CD4-positive, alpha-beta T cell (primary cell): ENCODE data around the gene ZEB1. TPM values are rescaled to one million over a fixed set of nuclear protein-coding genes. Genes with fewer than 3 reads are reported as not detected.

Experiments used
- ATAC-seq: fragments of 200-7000 bp; cut with Tn5 transposase; one replicate; pipeline ENCODE4 v1.10.0; 2022; ENCODE audit warnings: mild to moderate bottlenecking; ENCODE audit not compliant: poor library complexity
- CTCF ChIA-PET: fragments of 350-600 bp; sonication (Branson Sonifier 250); formaldehyde crosslinking; loops from one replicate; lab custom pipeline; 2021; ENCODE audit warnings: antibody characterized with exemption, inconsistent platforms; lab: Charles Lee
- POLR2A ChIA-PET: fragments of 350-600 bp; sonication (Branson Sonifier 250); formaldehyde crosslinking; loops from one replicate; lab custom pipeline; 2021; ENCODE audit warnings: antibody characterized with exemption, inconsistent platforms; lab: Charles Lee
- DNase-seq, 14 experiments: peaks; one replicate each; pipeline ENCODE4 v3.0.0-alpha.2; 2013 to 2020; ENCODE audit warnings: mixed read lengths in 2 of 14
- H3K27ac ChIP-seq, 2 donors: one replicate each; pipeline versions ENCODE4 v1.5.1 to v1.7.0; 2013; ENCODE audit warnings: low read length in 2 of 2, low read depth in 1 of 2, mild to moderate bottlenecking in 1 of 2
- H3K27me3 ChIP-seq, 2 experiments: 1 replicate in 1 of 2; 2 replicates in 1 of 2; pipeline versions ENCODE4 v1.6.1 to v1.7.0; 2013; ENCODE audit warnings: low read length in 2 of 2, control low read depth in 1 of 2, mild to moderate bottlenecking in 1 of 2, moderate library complexity in 1 of 2; ENCODE audit not compliant: insufficient read depth in 2 of 2, control insufficient read depth in 1 of 2
- H3K36me3 ChIP-seq: one replicate; pipeline ENCODE4 v1.6.1; 2013; ENCODE audit warnings: low read length, control low read depth; ENCODE audit not compliant: insufficient read depth
- H3K4me1 ChIP-seq: one replicate; pipeline ENCODE4 v1.6.1; 2013; ENCODE audit warnings: low read length, control low read depth; ENCODE audit not compliant: insufficient read depth
- H3K4me3 ChIP-seq: one replicate; pipeline ENCODE4 v1.5.1; 2013; ENCODE audit warnings: mild to moderate bottlenecking, low read length, moderate library complexity
- H3K9me3 ChIP-seq, 2 experiments: 1 replicate in 1 of 2; 2 replicates in 1 of 2; pipeline versions ENCODE4 v1.6.1 to v1.7.0; 2013; ENCODE audit warnings: low read length in 2 of 2, mild to moderate bottlenecking in 2 of 2, control low read depth in 1 of 2, moderate library complexity in 1 of 2; ENCODE audit not compliant: control insufficient read depth in 1 of 2, insufficient read depth in 1 of 2
- H3K27ac Mint-ChIP-seq: one replicate; pipeline ENCODE4 v1.8.0; 2020; ENCODE audit warnings: mixed read lengths
- H3K27me3 Mint-ChIP-seq: one replicate; pipeline ENCODE4 v1.8.0; 2021; ENCODE audit warnings: mixed read lengths
- H3K36me3 Mint-ChIP-seq: one replicate; pipeline ENCODE4 v1.8.0; 2021; ENCODE audit warnings: low read depth, mixed read lengths
- H3K4me1 Mint-ChIP-seq: one replicate; pipeline ENCODE4 v1.8.0; 2021; ENCODE audit warnings: low read depth, mixed read lengths
- H3K4me3 Mint-ChIP-seq: one replicate; pipeline ENCODE4 v1.8.0; 2020; ENCODE audit warnings: mild to moderate bottlenecking, mixed read lengths
- H3K9me3 Mint-ChIP-seq: one replicate; pipeline ENCODE4 v1.8.0; 2020; ENCODE audit warnings: mixed read lengths
- intact Hi-C, 2 experiments: fragments of 100-400 bp; cut with DNase I in 1 of 2; cut with micrococcal nuclease in 1 of 2; formaldehyde crosslinking; loops; one replicate each; pipeline versions ENCODE4 v1.15.1 to v1.9.0; 2023 to 2025; cut with DNase I, micrococcal nuclease
- total RNA-seq, 174 experiments: library from RNA in 2 of 174; stranded (reverse) in 2 of 174; gene quantifications; one replicate each; pipeline ENCODE4 v1.2.3 and lab custom pipeline; 2021 to 2026
- TF ChIP-seq, protein P1 (sequence below): fragments of 200-600 bp; IDR thresholded peaks from one replicate; pipeline ENCODE4 v1.8.0; 2022; ENCODE audit warnings: antibody characterized with exemption, mild to moderate bottlenecking

ZEB1 gene
- total RNA-seq, 2 experiments from 2014 or later, result 132 to 134 TPM

DNA sequence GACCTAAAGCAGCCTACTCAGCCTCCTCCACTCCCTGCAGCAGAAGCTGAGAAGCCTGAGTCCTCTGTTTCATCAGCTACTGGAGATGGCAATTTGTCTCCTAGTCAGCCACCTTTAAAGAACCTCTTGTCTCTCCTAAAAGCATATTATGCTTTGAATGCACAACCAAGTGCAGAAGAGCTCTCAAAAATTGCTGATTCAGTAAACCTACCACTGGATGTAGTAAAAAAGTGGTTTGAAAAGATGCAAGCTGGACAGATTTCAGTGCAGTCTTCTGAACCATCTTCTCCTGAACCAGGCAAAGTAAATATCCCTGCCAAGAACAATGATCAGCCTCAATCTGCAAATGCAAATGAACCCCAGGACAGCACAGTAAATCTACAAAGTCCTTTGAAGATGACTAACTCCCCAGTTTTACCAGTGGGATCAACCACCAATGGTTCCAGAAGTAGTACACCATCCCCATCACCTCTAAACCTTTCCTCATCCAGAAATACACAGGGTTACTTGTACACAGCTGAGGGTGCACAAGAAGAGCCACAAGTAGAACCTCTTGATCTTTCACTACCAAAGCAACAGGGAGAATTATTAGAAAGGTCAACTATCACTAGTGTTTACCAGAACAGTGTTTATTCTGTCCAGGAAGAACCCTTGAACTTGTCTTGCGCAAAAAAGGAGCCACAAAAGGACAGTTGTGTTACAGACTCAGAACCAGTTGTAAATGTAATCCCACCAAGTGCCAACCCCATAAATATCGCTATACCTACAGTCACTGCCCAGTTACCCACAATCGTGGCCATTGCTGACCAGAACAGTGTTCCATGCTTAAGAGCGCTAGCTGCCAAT lies 202.2 kb downstream of the ZEB1 start:
- DNase-seq (no peak), ATAC-seq (no peak)
- Histone ChIP-seq H3K9me3 (no peaks in the 10 kb centered on the region), H3K27ac (no peak overlapping the region), H3K4me1 (no peaks in the 10 kb centered on the region), H3K27me3 (no peaks in the 10 kb centered on the region), H3K36me3 (peaks cover 70% of the 10 kb centered on the region), H3K4me3 (no peak overlapping the region)
- Mint-ChIP-seq H3K36me3 (peaks cover 88% of the 10 kb centered on the region), H3K4me1 (no peaks in the 10 kb centered on the region), H3K9me3 (no peaks in the 10 kb centered on the region), H3K4me3 (no peak overlapping the region), H3K27ac (no peak overlapping the region), H3K27me3 (no peaks in the 10 kb centered on the region)
- TF ChIP-seq, protein P1, sequence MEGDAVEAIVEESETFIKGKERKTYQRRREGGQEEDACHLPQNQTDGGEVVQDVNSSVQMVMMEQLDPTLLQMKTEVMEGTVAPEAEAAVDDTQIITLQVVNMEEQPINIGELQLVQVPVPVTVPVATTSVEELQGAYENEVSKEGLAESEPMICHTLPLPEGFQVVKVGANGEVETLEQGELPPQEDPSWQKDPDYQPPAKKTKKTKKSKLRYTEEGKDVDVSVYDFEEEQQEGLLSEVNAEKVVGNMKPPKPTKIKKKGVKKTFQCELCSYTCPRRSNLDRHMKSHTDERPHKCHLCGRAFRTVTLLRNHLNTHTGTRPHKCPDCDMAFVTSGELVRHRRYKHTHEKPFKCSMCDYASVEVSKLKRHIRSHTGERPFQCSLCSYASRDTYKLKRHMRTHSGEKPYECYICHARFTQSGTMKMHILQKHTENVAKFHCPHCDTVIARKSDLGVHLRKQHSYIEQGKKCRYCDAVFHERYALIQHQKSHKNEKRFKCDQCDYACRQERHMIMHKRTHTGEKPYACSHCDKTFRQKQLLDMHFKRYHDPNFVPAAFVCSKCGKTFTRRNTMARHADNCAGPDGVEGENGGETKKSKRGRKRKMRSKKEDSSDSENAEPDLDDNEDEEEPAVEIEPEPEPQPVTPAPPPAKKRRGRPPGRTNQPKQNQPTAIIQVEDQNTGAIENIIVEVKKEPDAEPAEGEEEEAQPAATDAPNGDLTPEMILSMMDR, result no peak
- CTCF ChIA-PET, result no interaction called here
- intact Hi-C loops, result no loop called here
- POLR2A ChIA-PET, result no interaction called here

DNA sequence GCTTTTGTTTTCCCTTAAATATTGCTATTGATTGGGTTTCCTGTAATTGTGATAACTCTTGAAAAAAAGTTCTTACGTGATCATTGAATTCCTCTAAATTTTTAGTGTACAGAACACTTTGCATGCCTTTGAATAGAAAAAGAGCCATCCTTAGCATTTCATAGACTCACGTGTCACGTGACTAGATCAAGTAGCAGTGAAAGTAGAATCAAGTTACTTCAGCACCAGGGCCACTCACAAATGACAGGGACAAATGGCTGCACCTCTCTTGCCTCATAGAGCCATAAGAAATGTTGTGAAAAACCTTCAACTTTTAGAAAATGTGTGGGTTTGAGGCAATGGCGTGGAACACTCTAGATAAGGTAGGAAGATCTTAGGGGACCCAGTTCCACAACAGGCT lies 203.8 kb downstream of the ZEB1 start:
- no peaks in the 10 kb centered on the region for H3K27me3 ChIP-seq
- Mint-ChIP-seq H3K27me3 (no peaks in the 10 kb centered on the region), H3K4me3 (no peak overlapping the region), H3K27ac (no peak overlapping the region), H3K4me1 (no peaks in the 10 kb centered on the region), H3K36me3 (peaks cover 91% of the 10 kb centered on the region), H3K9me3 (no peaks in the 10 kb centered on the region)
- DNase-seq (no peak), ATAC-seq (no peak)
- intact Hi-C loops, result no loop called here
- ChIA-PET POLR2A (no interaction called here), CTCF (no interaction called here)
- no peaks in the 10 kb centered on the region for H3K9me3 ChIP-seq
- TF ChIP-seq, protein P1, result no peak
- H3K36me3 ChIP-seq, result peaks cover 73% of the 10 kb centered on the region
- no peaks in the 10 kb centered on the region for H3K4me1 ChIP-seq
- H3K4me3 ChIP-seq, result no peak overlapping the region
- H3K27ac ChIP-seq, result no peak overlapping the region

DNA sequence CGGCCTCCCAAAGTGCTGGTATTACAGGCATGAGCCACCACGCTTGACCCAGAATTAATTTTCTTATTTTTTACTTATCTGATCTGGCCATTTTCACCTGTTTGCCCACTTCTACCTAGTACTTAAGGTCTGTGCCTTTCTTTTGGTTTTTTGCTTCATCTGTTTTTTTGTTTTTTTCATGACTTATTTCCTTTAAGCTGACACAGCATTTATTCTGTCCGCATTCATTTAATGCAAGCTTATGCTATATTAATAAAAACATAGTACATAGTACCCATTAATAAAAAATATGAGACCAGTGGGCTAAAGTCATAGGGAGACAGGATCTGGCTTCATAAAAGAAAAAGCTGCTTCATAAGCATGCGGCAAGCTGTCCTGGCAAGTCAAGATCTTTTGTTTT lies 205.4 kb downstream of the ZEB1 start:
- H3K36me3 ChIP-seq, result peaks cover 69% of the 10 kb centered on the region
- CTCF ChIA-PET, result no interaction called here
- H3K27ac Mint-ChIP-seq, result no peak overlapping the region

More for the DNA sequence above, 205.4 kb downstream of the ZEB1 start:
- no peak for DNase-seq
- Histone ChIP-seq H3K27ac (no peak overlapping the region), H3K9me3 (no peaks in the 10 kb centered on the region), H3K4me3 (no peak overlapping the region), H3K4me1 (no peaks in the 10 kb centered on the region), H3K27me3 (no peaks in the 10 kb centered on the region)
- POLR2A ChIA-PET, result no interaction called here
- TF ChIP-seq, protein P1, result no peak
- Mint-ChIP-seq H3K9me3 (no peaks in the 10 kb centered on the region), H3K4me3 (no peak overlapping the region), H3K36me3 (peaks cover 87% of the 10 kb centered on the region), H3K27me3 (no peaks in the 10 kb centered on the region), H3K4me1 (no peaks in the 10 kb centered on the region)
- no peak for ATAC-seq
- intact Hi-C loops, result no loop called here
